Caco-2 (cell line): ENCODE measurements around the gene ATXN2L. TPM values are rescaled to one million over a fixed set of nuclear protein-coding genes. Genes with fewer than 3 reads are reported as not detected.

Experiments
- BruUV-seq: library from RNA; stranded (reverse); fragments of 400-500 nt; replicated peaks from 2 replicates; lab custom pipeline; 2021; lab: Mats Ljungman, UMichigan
- CTCF ChIA-PET: fragments of 300-600 bp; sonication (Branson Sonifier 250); formaldehyde crosslinking; loops from one replicate; lab custom pipeline; 2022; ENCODE audit warnings: antibody characterized with exemption; lab: Charles Lee
- POLR2A ChIA-PET: fragments of 300-600 bp; sonication (Branson Sonifier 250); formaldehyde crosslinking; loops from one replicate; lab custom pipeline; 2022; ENCODE audit warnings: antibody characterized with exemption; lab: Charles Lee
- DNase-seq, 2 experiments: peaks; one replicate each; pipeline versions ENCODE4 v3.0.0 to v3.0.0-alpha.2; 2020 to 2022
- H3K27me3 ChIP-seq: replicated peaks from 2 replicates; pipeline ENCODE4 v1.6.0; 2011; ENCODE audit warnings: low read length; ENCODE audit not compliant: control insufficient read depth, insufficient read depth
- H3K36me3 ChIP-seq: 2 replicates; pipeline ENCODE4 v1.5.1; 2011; ENCODE audit warnings: low read length; ENCODE audit not compliant: control insufficient read depth, insufficient read depth
- H3K4me1 ChIP-seq: fragments of 250-450 bp; sonication (Bioruptor Pico); 2 replicates; pipeline ENCODE4 v1.5.1; 2020; ENCODE audit warnings: mild to moderate bottlenecking
- H3K4me3 ChIP-seq: 2 replicates; pipeline ENCODE4 v1.5.1; 2011; ENCODE audit warnings: low read depth, mild to moderate bottlenecking, control low read depth, low read length
- H3K9me3 ChIP-seq: fragments of 250-450 bp; sonication (Bioruptor Pico); 2 replicates; pipeline ENCODE4 v1.5.1; 2020; ENCODE audit warnings: mild to moderate bottlenecking, moderate library complexity
- H3K27ac Mint-ChIP-seq: one replicate; pipeline ENCODE4 v1.8.0; 2022; ENCODE audit warnings: mixed read lengths; ENCODE audit not compliant: unreplicated experiment
- H3K27me3 Mint-ChIP-seq: one replicate; pipeline ENCODE4 v1.8.0; 2022; ENCODE audit warnings: mixed read lengths; ENCODE audit not compliant: insufficient read depth, unreplicated experiment
- H3K36me3 Mint-ChIP-seq: one replicate; pipeline ENCODE4 v1.8.0; 2022; ENCODE audit warnings: mild to moderate bottlenecking, mixed read lengths; ENCODE audit not compliant: insufficient read depth, unreplicated experiment
- H3K4me1 Mint-ChIP-seq: one replicate; pipeline ENCODE4 v1.8.0; 2022; ENCODE audit warnings: low read depth, mixed read lengths; ENCODE audit not compliant: unreplicated experiment
- H3K4me3 Mint-ChIP-seq: one replicate; pipeline ENCODE4 v1.8.0; 2022; ENCODE audit warnings: mild to moderate bottlenecking, moderate library complexity, mixed read lengths; ENCODE audit not compliant: unreplicated experiment
- H3K9me3 Mint-ChIP-seq: one replicate; pipeline ENCODE4 v1.8.0; 2022; ENCODE audit warnings: mixed read lengths; ENCODE audit not compliant: unreplicated experiment
- CTCF ChIP-seq, 2 experiments: fragments of 200-600 bp in 1 of 2; IDR thresholded peaks; 1 replicate in 1 of 2; 2 replicates in 1 of 2; pipeline versions ENCODE4 v1.5.1 to v1.8.0; 2011 to 2022; ENCODE audit warnings: antibody characterized with exemption in 1 of 2, control low read depth in 1 of 2, inconsistent platforms in 1 of 2, low read depth in 1 of 2, low read length in 1 of 2, mild to moderate bottlenecking in 1 of 2, moderate library complexity in 1 of 2; ENCODE audit not compliant: insufficient read depth in 1 of 2, severe bottlenecking in 1 of 2, unreplicated experiment in 1 of 2
- intact Hi-C: fragments of 100-400 bp; cut with micrococcal nuclease; formaldehyde crosslinking; loops from one replicate; pipeline ENCODE4 v1.10.0; 2022; ENCODE audit not compliant: unreplicated experiment
- total RNA-seq: library from RNA; stranded (reverse); gene quantifications from 2 replicates; pipeline ENCODE4 v1.2.3, GENCODE V29; 2022

Gene ATXN2L
- total RNA-seq, 1 experiment from 2014 or later, result 352 TPM

GRCh38 chr16:28874406-28874805, 51.6 kb downstream of the ATXN2L start:
- CTCF ChIA-PET, result no interaction called here

GRCh38 chr16:28875134-28876018, 52.6 kb downstream of the ATXN2L start:
- POLR2A ChIA-PET, result no interaction called here

More at GRCh38 chr16:28874406-28874805, 51.6 kb downstream of the ATXN2L start:
- intact Hi-C loops, result no loop called here
- H3K27ac Mint-ChIP-seq, result no peak overlapping the region
- Histone ChIP-seq H3K4me3 (no peak overlapping the region), H3K27me3 (no peaks in the 10 kb centered on the region), H3K4me1 (peaks cover 5% of the 10 kb centered on the region; the same call in 1 of the 2 replicates), H3K9me3 (no peaks in the 10 kb centered on the region), H3K36me3 (peaks cover 1% of the 10 kb centered on the region; the same call in 1 of the 2 replicates)
- H3K4me3 Mint-ChIP-seq, result no peak overlapping the region
- peaks cover 59% of the 10 kb centered on the region for H3K36me3 Mint-ChIP-seq
- POLR2A ChIA-PET, result no interaction called here
- BruUV-seq, result no TSS peak
- DNase-seq, result no peak
- no peaks in the 10 kb centered on the region for H3K4me1 Mint-ChIP-seq
- no peaks in the 10 kb centered on the region for H3K9me3 Mint-ChIP-seq
- H3K27me3 Mint-ChIP-seq, result no peaks in the 10 kb centered on the region
- TF ChIP-seq CTCF (IDR thresholded peaks at IDR 0.05; ENCODE audit: insufficient read depth in 1 of 2, low read depth in 1 of 2, low read length in 1 of 2, severe bottlenecking in 1 of 2, unreplicated experiment in 1 of 2), result no peak

More at GRCh38 chr16:28875134-28876018, 52.6 kb downstream of the ATXN2L start:
- CTCF ChIA-PET, result no interaction called here
- Mint-ChIP-seq H3K4me3 (no peak overlapping the region), H3K36me3 (peaks cover 52% of the 10 kb centered on the region), H3K4me1 (no peaks in the 10 kb centered on the region), H3K9me3 (no peaks in the 10 kb centered on the region), H3K27ac (no peak overlapping the region), H3K27me3 (no peaks in the 10 kb centered on the region)
- intact Hi-C loops, result no loop called here
- Histone ChIP-seq H3K4me3 (no peak overlapping the region), H3K9me3 (no peaks in the 10 kb centered on the region), H3K36me3 (peaks cover 2% of the 10 kb centered on the region; the same call in 1 of the 2 replicates), H3K4me1 (peaks cover 5% of the 10 kb centered on the region; the same call in 1 of the 2 replicates), H3K27me3 (no peaks in the 10 kb centered on the region)
- no TSS peak for BruUV-seq
- TF ChIP-seq CTCF (IDR thresholded peaks at IDR 0.05; ENCODE audit: insufficient read depth in 1 of 2, low read depth in 1 of 2, low read length in 1 of 2, severe bottlenecking in 1 of 2, unreplicated experiment in 1 of 2), result no peak
- DNase-seq, result no peak
